SK-N-MC (cell line): ENCODE data around the gene SLC6A4.

Source experiments
- EZH2 ChIP-seq: fragments of 200-600 bp; sonication (generic); IDR thresholded peaks from one replicate; pipeline ENCODE4 v1.6.1; 2017; ENCODE audit warnings: antibody characterized with exemption
- POLR2AphosphoS5 ChIP-seq: IDR thresholded peaks from 2 replicates; pipeline ENCODE4 v1.6.1; 2012; ENCODE audit warnings: mild to moderate bottlenecking, low read depth, low read length, borderline replicate concordance

GRCh38 chr17:30232824-30233427 lies 2.6 kb downstream of the SLC6A4 start:
- TF ChIP-seq EZH2 (no peak), POLR2AphosphoS5 (no peak)
